PFSK-1 (cell line): ENCODE measurements around the gene OR6B2.

Source experiments
- FOXP2 ChIP-seq: optimal IDR thresholded peaks from 2 replicates; pipeline ENCODE3; 2011; ENCODE audit warnings: borderline replicate concordance, control low read depth, inconsistent platforms; ENCODE audit not compliant: insufficient read depth; ENCODE audit errors: extremely low read length, extremely low read depth
- POLR2AphosphoS5 ChIP-seq: IDR thresholded peaks from 2 replicates; pipeline ENCODE4 v1.6.1; 2012; ENCODE audit warnings: low read depth, mild to moderate bottlenecking, control low read depth, low read length, moderate library complexity
- SIN3A ChIP-seq: IDR thresholded peaks from 2 replicates; pipeline ENCODE4 v1.6.1; 2012; ENCODE audit warnings: mild to moderate bottlenecking, low read length, moderate library complexity, borderline replicate concordance; ENCODE audit not compliant: insufficient read depth
- TAF1 ChIP-seq: IDR thresholded peaks from 2 replicates; pipeline ENCODE4 v1.6.1; 2012; ENCODE audit warnings: low read length, control low read depth, borderline replicate concordance; ENCODE audit not compliant: insufficient read depth
- TF ChIP-seq, protein P1 (sequence below), 2 experiments: IDR thresholded peaks; 2 replicates each; pipeline versions ENCODE4 v1.6.1 to v1.8.0; 2011 to 2012; ENCODE audit warnings: low read depth in 2 of 2, low read length in 2 of 2, control low read depth in 1 of 2, inconsistent platforms in 1 of 2, mild to moderate bottlenecking in 1 of 2, moderate library complexity in 1 of 2; ENCODE audit not compliant: insufficient read depth in 1 of 2

The OR6B2 gene

DNA sequence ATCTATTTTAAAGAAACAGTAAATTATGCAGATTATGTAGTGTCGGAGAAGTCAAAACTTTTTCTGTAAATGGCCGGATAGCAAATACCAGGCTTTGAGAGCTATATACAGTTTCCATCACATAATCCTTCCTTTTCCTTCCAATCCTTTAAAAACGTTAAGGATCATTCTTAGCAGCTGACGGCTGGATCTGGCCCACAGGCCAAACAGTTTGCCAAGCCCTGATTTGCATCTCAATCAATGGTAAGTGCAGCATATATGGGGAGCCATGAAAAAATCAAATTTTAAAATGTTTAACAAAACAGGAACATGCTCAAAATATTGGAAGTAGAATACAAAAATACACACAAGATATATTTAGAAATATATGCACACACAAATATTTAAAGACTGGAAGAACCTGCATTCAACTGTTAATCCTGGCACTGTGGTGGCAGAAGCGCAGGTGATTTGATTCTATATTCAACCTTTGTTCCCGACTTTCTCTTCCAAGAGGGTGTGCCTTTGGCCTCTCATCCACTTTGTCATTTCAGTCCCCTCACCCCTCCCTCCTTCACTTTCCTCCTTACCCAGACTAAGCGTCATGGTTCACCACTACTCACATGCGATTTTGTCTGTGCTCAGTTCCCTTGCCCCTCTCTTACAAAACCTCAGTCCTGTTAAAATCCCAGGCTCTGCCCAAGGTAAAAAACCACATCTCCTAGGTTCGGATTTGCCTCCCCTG is 32.4 kb downstream of the OR6B2 start:
- TF ChIP-seq TAF1 (no peak), FOXP2 (no peak)
- TF ChIP-seq, protein P1, sequence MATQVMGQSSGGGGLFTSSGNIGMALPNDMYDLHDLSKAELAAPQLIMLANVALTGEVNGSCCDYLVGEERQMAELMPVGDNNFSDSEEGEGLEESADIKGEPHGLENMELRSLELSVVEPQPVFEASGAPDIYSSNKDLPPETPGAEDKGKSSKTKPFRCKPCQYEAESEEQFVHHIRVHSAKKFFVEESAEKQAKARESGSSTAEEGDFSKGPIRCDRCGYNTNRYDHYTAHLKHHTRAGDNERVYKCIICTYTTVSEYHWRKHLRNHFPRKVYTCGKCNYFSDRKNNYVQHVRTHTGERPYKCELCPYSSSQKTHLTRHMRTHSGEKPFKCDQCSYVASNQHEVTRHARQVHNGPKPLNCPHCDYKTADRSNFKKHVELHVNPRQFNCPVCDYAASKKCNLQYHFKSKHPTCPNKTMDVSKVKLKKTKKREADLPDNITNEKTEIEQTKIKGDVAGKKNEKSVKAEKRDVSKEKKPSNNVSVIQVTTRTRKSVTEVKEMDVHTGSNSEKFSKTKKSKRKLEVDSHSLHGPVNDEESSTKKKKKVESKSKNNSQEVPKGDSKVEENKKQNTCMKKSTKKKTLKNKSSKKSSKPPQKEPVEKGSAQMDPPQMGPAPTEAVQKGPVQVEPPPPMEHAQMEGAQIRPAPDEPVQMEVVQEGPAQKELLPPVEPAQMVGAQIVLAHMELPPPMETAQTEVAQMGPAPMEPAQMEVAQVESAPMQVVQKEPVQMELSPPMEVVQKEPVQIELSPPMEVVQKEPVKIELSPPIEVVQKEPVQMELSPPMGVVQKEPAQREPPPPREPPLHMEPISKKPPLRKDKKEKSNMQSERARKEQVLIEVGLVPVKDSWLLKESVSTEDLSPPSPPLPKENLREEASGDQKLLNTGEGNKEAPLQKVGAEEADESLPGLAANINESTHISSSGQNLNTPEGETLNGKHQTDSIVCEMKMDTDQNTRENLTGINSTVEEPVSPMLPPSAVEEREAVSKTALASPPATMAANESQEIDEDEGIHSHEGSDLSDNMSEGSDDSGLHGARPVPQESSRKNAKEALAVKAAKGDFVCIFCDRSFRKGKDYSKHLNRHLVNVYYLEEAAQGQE (IDR thresholded peaks at IDR 0.05; ENCODE audit: insufficient read depth in 1 of 2, low read depth in 2 of 2, low read length in 2 of 2): no peak

DNA sequence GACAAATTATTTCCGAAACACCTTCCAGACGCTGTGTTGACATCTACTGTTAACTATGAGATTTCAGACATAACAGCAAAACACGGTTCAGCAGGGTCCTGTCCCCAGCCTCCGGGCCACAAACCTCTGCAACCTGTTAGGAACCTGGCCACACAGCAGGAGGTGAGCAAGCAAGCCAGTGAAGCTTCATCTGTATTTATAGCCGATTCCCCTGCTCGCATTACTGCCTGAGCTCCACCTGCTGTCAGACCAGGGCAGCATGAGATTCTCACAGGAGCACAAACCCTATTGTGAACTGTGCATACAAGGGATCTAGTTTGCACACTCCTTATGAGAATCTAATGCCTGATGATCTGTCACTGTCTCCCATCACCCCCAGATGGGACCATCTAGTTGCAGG is 36.1 kb downstream of the OR6B2 start:
- TF ChIP-seq SIN3A: no peak
- no peak for TF ChIP-seq POLR2AphosphoS5
- TF ChIP-seq FOXP2: no peak
- no peak for TF ChIP-seq TAF1
- TF ChIP-seq, protein P1 (IDR thresholded peaks at IDR 0.05; ENCODE audit: insufficient read depth in 1 of 2, low read depth in 2 of 2, low read length in 2 of 2): no peak

DNA sequence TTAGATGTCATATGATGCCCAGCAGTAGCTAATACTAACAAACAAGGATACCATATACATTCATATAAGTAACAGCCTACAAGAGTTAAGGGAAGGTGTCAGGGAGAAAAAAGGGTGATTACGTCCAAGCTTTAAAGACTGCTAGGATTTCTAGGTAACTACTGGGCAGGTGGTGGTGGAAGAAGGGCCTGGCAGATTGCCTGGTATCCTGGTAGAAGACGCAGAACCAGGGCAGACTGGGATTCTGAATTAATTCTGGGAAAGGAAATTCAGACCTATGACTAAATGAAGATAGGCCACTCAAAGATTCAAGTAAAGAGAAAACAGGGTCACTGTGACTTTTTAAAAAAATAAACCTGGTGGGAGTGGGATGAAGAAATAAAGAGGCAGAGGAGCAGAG is 36.9 kb downstream of the OR6B2 start:
- TF ChIP-seq, protein P1 (IDR thresholded peaks at IDR 0.05; ENCODE audit: insufficient read depth in 1 of 2, low read depth in 2 of 2, low read length in 2 of 2): no peak
- TF ChIP-seq SIN3A (no peak), POLR2AphosphoS5 (no peak)

DNA sequence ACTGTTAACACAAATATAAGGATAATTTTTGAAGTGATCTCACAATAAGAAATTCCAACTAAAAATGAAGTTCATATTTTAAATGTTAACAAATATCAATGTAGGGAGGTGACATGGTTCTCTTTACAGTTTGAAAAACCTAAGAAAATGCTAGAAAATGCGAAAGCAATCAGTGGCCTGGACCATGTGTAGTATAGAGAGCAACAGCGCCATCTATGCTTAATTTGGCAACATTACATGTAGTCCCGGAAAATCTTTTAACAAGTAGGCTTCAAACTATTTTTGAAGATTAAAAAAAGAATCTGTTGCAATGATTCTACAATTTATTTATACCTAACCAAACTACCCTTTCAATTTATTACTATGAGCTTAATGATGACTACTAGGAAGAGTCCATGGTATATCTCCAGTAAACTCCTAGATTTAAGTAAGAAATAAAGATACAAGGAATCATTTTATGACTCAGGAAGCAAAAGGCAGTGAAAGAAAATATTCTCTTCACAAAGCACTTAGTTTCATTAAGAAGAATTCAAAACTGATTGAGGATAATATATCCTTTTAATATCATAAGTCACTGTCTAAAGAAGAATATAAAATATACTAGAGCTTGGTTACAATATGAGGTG is 38.4 kb downstream of the OR6B2 start:
- TF ChIP-seq SIN3A (no peak), FOXP2 (no peak), POLR2AphosphoS5 (no peak), TAF1 (no peak)
- TF ChIP-seq, protein P1 (IDR thresholded peaks at IDR 0.05; ENCODE audit: insufficient read depth in 1 of 2, low read depth in 2 of 2, low read length in 2 of 2): no peak

DNA sequence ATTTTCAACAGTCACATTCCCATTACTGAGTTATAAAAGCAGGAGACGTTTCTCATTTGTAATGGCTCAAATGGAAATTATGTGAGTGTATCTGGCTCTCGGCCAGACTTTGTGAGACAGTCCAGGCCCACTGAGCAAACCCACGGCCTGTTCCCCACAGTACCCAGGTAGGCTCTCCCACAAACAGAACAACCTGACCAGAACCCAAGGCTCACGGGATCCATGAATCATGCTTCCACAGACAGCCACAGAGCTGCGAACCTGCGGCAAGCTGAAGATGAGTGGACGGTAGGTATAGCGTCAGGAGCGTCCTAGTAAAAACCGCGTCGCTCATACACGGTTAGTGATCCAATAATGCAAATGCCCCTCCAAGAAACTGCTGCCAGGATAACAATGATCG is 39.3 kb downstream of the OR6B2 start:
- no peak for TF ChIP-seq SIN3A
- TF ChIP-seq, protein P1 (IDR thresholded peaks at IDR 0.05; ENCODE audit: insufficient read depth in 1 of 2, low read depth in 2 of 2, low read length in 2 of 2): no peak
- TF ChIP-seq POLR2AphosphoS5: no peak
- no peak for TF ChIP-seq FOXP2
- no peak for TF ChIP-seq TAF1
